HG03575 (cell line): ENCODE measurements around the gene PRG2.

ENCODE experiments used
- ATAC-seq: cut with Tn5 transposase; IDR thresholded peaks from one replicate; pipeline ENCODE4 v1.9.1; 2021; ENCODE audit not compliant: unreplicated experiment, insufficient number of reproducible peaks, low FRiP score; ENCODE audit errors: extremely low read depth

PRG2 gene

GRCh38 chr11:57402188-57403002 lies 11.9 kb upstream of the PRG2 start:
- no peak for ATAC-seq

- no peak for ATAC-seq
These were observed 9.6 kb upstream of the PRG2 start for GRCh38 chr11:57399972-57400578.

GRCh38 chr11:57399221-57399620 lies 8.8 kb upstream of the PRG2 start:
- ATAC-seq = no peak

GRCh38 chr11:57397394-57397990 lies 7.0 kb upstream of the PRG2 start:
- ATAC-seq = no peak

GRCh38 chr11:57396744-57397143 lies 6.3 kb upstream of the PRG2 start:
- no peak for ATAC-seq

GRCh38 chr11:57395905-57396623 lies 5.6 kb upstream of the PRG2 start:
- no peak for ATAC-seq

- no peak for ATAC-seq
These were observed 3.9 kb upstream of the PRG2 start for GRCh38 chr11:57394203-57394965.

- ATAC-seq = no peak
These were observed 2.3 kb upstream of the PRG2 start for GRCh38 chr11:57392763-57393105.

GRCh38 chr11:57392066-57392762 lies 1.8 kb upstream of the PRG2 start:
- no peak for ATAC-seq

- ATAC-seq = no peak
These were observed 1.1 kb upstream of the PRG2 start for GRCh38 chr11:57391539-57391938.

GRCh38 chr11:57391111-57391510 lies 661 bp upstream of the PRG2 start:
- no peak for ATAC-seq

- ATAC-seq = no peak
These were observed 3.0 kb downstream of the PRG2 start for GRCh38 chr11:57387289-57388030.

- no peak for ATAC-seq
These were observed 4.1 kb downstream of the PRG2 start for GRCh38 chr11:57386178-57386940.

- no peak for ATAC-seq
These were observed 9.5 kb downstream of the PRG2 start, which contains the start of gene PRG3 for GRCh38 chr11:57380975-57381374. Gene PRG3 (minus strand): TSS chr11:57381150. CDS start chr11:57380708, 442 bp downstream.

- no peak for ATAC-seq
These were observed 10.7 kb downstream of the PRG2 start for GRCh38 chr11:57379732-57380131.

- no peak for ATAC-seq
These were observed 12.3 kb downstream of the PRG2 start for GRCh38 chr11:57378186-57378585.

GRCh38 chr11:57377107-57377506 lies 13.3 kb downstream of the PRG2 start:
- no peak for ATAC-seq
